ENCODE data around the gene KRT35. TPM values are rescaled to one million over a fixed set of nuclear protein-coding genes. Genes with fewer than 3 reads are reported as not detected.

The KRT35 gene
- total and polyA plus RNA-seq, 10 of the 15 experiments (the other 5 are each of a cell fraction or from before 2014, with no cell fraction given) = not detected

- TF ChIP-seq, protein P1, sequence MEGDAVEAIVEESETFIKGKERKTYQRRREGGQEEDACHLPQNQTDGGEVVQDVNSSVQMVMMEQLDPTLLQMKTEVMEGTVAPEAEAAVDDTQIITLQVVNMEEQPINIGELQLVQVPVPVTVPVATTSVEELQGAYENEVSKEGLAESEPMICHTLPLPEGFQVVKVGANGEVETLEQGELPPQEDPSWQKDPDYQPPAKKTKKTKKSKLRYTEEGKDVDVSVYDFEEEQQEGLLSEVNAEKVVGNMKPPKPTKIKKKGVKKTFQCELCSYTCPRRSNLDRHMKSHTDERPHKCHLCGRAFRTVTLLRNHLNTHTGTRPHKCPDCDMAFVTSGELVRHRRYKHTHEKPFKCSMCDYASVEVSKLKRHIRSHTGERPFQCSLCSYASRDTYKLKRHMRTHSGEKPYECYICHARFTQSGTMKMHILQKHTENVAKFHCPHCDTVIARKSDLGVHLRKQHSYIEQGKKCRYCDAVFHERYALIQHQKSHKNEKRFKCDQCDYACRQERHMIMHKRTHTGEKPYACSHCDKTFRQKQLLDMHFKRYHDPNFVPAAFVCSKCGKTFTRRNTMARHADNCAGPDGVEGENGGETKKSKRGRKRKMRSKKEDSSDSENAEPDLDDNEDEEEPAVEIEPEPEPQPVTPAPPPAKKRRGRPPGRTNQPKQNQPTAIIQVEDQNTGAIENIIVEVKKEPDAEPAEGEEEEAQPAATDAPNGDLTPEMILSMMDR (IDR thresholded peaks at IDR 0.05 in 2 of 3, conservative IDR thresholded peaks at IDR 0.05 in 1 of 3; ENCODE audit: control insufficient read depth in 2 of 3, extremely low read depth in 1 of 3, insufficient read depth in 1 of 3, low read depth in 3 of 3, low read length in 3 of 3) = no peak
- TF ChIP-seq NR2C2 (IDR thresholded peaks at IDR 0.05; ENCODE audit: borderline replicate concordance, control insufficient read depth, insufficient read length, low read depth) = no peak
Measured at GRCh38 chr17:41505007-41505808, 24.3 kb upstream of the KRT35 start, which contains the start of gene KRT13 (continued).

DNA sequence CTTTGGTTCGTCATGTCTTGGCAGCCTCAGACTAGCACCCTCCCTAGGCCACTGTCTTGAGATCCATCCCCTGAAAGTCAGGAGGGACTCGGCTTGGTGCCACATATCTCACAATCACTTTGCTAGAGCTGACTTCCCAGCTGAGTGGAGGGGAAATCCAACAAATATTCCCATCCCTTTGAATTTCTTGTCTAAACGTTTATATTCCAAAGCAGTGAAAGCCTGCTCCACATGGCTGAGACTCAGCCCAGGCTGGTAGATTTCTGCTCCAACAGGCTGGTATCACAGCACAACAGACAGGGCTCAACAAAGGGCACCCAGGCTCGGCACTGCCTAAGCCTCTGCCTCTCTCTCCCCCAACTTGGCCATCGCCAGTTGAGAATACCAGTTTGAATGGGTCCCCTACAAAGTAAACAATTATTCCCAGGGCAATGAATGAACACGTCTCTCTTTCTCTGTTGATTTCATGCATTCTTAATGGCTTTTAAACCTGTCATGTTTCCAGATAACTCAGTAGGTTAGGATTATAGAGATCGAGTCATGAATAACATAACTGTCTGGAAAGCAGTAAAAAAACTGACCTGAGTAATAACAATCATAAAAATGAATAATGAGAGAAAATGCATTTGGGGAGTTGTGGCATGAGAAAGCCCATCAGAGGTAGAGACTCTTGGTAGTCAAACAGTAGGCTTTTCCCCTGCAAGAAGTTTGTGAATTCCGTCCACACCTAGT, 23.5 kb upstream of the KRT35 start:
- intact Hi-C loops (cut with micrococcal nuclease; ENCODE audit: unreplicated experiment) = no loop called here
- BruUV-seq (replicated peaks) = no TSS peak
- WGBS (ENCODE audit: insufficient coverage, insufficient replicate concordance, low lambda C conversion rate, missing lambda C conversion rate) = 9% methylated on average over 8 of the region's 8 CpGs

More for the DNA sequence above, 23.5 kb upstream of the KRT35 start:
- Histone ChIP-seq H3K4me2 (ENCODE audit: control insufficient read depth, insufficient read depth) (no peak overlapping the region), H2AFZ (ENCODE audit: control insufficient read depth, low read depth, low read length) (no peak overlapping the region), H3K27me3 (replicated peaks in 1 of 2; ENCODE audit: control insufficient read depth in 2 of 2, insufficient read depth in 2 of 2, low read length in 1 of 2) (peaks cover 0 to 4% of the 10 kb centered on the region in 2 experiments; a peak in 2 of 4 replicates), H3K4me1 (ENCODE audit: control insufficient read depth, insufficient read depth, low read length) (no peaks in the 10 kb centered on the region), H3K36me3 (ENCODE audit: control insufficient read depth in 2 of 2, insufficient read depth in 2 of 2, low read length in 1 of 2) (no peaks in the 10 kb centered on the region), H4K20me1 (ENCODE audit: control insufficient read depth, insufficient read depth) (no peaks in the 10 kb centered on the region), H3K4me3 (no peak overlapping the region), H3K9ac (ENCODE audit: control insufficient read depth, insufficient read depth, low read length) (no peak overlapping the region), H3K9me3 (replicated peaks; ENCODE audit: control insufficient read depth, insufficient read depth, low read length) (no peaks in the 10 kb centered on the region), H3K79me2 (ENCODE audit: control insufficient read depth, insufficient read depth, low read length) (no peaks in the 10 kb centered on the region), H3K27ac (ENCODE audit: control insufficient read depth, insufficient read depth) (no peak overlapping the region)
- SMC1A ChIA-PET (ENCODE audit: uncharacterized antibody, unreplicated experiment) = no interaction called here
- no peak for TF ChIP-seq NFIC (IDR thresholded peaks at IDR 0.05; ENCODE audit: low read depth, low read length)
- TF ChIP-seq ATF7 (IDR thresholded peaks at IDR 0.05; ENCODE audit: low read depth) = no peak
- no peak for TF ChIP-seq MXI1 (IDR thresholded peaks at IDR 0.05; ENCODE audit: low read depth, low read length)
- no peak for TF ChIP-seq YBX1 (IDR thresholded peaks at IDR 0.05)
- no peak for TF ChIP-seq TCF12 (IDR thresholded peaks at IDR 0.05; ENCODE audit: low read depth, low read length)
- no peak for TF ChIP-seq BMI1 (IDR thresholded peaks at IDR 0.05; ENCODE audit: borderline replicate concordance)
- TF ChIP-seq CBFB (IDR thresholded peaks at IDR 0.05; ENCODE audit: low read depth) = no peak
- no peak for TF ChIP-seq ZBED1 (IDR thresholded peaks at IDR 0.05; ENCODE audit: borderline replicate concordance)
- no peak for TF ChIP-seq ZZZ3 (IDR thresholded peaks at IDR 0.05; ENCODE audit: control insufficient read depth, insufficient read length, low read depth)
- TF ChIP-seq, protein P1 (IDR thresholded peaks at IDR 0.05 in 2 of 3, conservative IDR thresholded peaks at IDR 0.05 in 1 of 3; ENCODE audit: control insufficient read depth in 2 of 3, extremely low read depth in 1 of 3, insufficient read depth in 1 of 3, low read depth in 3 of 3, low read length in 3 of 3) = no peak
- no peak for TF ChIP-seq PAX8 (IDR thresholded peaks at IDR 0.05)
- ATAC-seq = no peak
- CTCF ChIA-PET = no interaction called here
- FAIRE-seq = no peak
- RAD21 ChIA-PET (ENCODE audit: unreplicated experiment) = no interaction called here
- no peak for DNase-seq (ENCODE audit: low read depth, low spot score)
- POLR2A ChIA-PET = no interaction called here
- in situ Hi-C loops (cut with MboI) = no loop called here

All from GM12878 (cell line).